COLO668 (cell line): ENCODE data around the gene DAPP1.

Experiments used
- DNase-seq: peaks from one replicate; lab custom pipeline; 2025; ENCODE audit not compliant: unreplicated experiment; lab: John Stamatoyannopoulos, UW

DAPP1 gene

DNA sequence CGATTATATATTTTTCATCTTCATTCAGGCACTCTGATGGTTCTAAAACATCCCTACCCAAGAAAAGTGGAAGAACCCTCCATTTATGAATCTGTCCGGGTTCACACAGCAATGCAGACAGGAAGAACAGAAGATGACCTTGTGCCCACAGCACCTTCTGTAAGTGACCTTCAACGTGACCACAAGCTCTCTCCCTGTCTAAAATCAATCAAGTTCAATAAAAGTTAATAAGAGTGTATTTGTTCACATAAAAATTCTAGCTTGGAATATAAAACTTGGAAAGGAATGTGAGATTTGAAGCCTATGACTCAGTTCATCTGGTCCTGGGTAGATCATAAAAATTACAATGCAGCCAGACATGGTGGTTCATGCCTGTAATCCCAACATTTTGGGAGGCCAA is 36.6 kb downstream of the DAPP1 start:
- no peak for DNase-seq

DNA sequence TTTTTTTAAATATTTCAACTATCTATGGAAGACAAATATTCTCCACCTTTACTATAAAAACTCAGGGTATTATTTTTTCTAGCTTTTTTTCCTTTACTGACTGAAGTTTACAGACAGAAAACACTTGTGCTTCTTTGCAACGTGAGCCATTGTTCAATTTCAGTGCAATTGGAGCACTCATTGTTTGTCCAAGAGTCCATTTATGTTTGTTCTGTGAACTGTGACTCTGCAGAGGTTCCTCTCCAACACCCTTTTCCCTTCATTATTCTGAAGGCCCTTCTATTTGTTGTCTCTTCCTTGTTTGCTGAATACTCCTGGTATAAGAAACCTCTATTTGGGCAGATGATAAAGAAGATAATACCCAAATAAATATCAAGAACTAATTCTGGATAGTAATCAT is 37.4 kb downstream of the DAPP1 start:
- DNase-seq: peak; percentile 19

DNA sequence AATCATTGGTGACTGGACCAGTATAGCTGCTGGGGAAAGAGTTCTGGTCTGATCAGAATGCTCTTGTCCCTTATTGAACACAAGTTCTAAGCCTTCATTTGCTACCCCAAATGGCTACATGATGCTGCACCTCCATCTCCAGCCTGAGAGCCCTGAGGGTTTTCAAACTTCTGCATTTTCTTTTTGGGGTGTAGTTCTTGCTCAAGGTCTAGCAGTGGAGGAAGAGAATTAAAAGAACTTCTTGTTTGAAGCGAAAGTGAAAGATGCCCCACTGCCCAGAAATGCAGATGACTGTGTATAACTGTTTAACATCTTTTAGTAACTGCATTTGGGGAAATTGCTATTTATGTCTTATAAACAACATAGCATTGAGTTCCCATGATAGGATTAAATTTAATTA is 39.1 kb downstream of the DAPP1 start:
- no peak for DNase-seq

DNA sequence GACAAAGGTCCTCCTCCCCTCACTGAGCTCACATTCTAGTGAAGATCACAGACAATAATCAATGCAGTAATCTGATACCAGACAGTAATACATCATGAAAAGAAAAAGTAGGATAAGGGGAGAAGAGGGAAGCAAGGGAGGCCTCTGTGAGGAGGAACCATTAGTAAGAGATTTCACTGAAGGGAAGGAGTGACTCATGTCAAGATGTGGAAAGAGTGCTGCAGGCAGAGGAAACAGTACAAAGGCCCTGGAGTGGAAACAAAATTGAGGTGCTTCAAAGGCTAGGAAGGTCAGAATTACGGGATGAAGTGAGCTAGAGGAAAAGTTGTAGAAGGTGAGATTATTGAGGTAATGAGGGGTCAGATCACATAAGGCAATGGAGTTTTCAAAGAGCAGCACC is 39.5 kb downstream of the DAPP1 start:
- DNase-seq: no peak

DNA sequence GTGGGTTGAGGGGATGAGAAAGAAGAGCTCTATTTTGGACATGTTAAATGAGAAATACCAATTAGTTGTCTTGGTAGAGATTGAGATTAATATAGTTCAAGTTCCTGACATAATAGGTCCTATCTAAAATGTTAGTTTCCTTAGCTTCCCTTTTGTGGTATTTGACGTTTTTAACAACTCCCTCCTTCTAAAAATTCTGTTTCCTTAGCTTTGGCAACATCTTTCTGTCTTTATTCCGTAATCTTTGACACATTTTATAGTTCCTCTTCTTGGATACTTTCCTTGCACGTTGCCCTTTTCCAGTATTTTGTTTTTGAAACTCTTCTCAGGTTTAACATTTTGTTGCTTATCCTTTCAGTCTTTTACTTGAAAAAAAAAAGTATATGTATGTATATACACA is 40.7 kb downstream of the DAPP1 start:
- no peak for DNase-seq

DNA sequence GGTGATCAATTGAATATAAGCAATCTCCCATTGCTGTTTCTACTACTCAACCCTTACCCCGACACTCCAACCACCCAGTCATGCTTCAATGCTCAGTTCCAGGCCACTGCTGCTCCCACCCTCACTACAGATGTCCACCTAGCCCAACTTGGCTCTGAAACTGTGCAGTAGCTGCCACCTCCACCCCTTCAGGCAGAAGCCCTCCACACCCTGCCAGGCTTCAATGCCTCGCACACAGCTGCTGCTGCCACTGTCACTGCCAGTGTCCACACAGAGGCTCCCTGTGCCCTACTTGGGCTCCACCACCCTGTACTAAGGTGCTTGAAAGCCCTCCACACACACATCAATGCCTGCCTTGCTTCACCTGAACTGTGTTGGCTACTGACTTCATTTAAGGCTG is 43.0 kb downstream of the DAPP1 start:
- DNase-seq: peak; percentile 51

DNA sequence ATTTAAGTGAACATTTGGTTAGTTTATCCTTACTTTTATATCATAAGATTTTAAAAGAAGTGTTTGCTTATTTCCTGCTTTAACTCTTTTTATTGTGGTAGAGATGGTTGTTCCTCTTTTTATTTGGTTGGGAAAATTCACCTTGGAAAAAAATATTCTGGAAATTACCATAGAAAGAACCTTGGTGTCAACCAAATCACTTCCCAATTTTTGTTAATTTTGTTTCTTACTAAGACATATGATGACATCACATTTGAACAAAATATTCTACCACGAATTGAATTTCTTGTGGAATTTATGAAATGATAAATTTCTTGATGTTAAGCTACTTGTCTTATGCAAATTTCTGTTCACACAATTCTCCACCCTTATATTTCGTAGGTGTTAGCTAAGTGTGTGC is 43.9 kb downstream of the DAPP1 start:
- no peak for DNase-seq

DNA sequence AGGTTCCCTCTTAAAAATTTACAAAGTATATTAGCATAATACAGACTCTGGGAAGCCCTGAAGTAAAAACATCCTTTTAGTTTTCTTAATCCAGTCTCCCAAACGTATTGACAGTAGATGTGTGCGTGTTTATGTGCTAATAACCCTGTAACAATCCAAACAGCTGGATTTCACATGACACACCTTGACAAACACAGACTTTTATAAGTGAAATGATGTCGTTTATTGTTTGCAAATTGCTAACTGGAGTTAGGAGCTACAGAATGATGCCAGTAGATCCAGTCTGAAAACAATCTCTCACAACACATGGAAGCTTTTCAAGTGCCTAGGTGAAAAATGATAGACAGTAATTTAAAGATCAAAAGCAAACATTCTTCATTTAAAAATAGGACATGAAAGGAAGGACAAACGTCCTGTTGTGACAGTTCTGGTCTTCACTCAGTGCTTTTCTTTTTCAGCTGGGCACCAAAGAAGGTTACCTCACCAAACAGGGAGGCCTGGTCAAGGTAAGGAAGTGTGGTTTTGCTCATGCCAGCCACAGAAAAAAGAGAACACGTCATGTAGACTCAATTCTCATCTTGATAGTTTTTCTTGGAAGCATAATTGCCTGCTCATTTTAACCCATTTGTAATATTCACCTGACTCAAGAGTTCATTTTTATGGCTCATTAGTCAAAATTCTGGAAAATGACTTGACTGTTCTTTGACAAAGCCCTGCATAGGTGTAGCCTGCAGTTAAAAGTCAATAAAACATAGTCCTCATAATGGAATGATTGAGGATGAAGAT is 44.7 kb downstream of the DAPP1 start:
- peak; percentile 30 for DNase-seq

DNA sequence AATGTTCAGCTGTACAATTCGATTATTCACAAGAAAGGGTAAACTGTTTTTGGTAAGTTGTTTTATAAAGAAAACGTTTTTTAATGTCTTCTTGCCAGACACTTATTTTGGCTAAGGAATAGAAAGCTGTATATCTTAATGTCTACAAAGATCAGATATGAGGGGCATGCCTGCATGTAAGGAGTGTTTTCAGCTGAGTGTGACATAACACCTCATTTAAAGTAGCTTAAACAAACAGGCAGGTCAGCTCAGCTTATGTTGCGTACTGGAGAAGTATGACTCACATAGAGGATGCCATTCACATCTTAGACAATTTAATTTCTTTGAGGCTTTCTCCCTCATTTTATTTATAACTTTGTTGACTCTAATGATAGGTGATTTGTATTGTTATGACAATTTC is 47.2 kb downstream of the DAPP1 start:
- no peak for DNase-seq

DNA sequence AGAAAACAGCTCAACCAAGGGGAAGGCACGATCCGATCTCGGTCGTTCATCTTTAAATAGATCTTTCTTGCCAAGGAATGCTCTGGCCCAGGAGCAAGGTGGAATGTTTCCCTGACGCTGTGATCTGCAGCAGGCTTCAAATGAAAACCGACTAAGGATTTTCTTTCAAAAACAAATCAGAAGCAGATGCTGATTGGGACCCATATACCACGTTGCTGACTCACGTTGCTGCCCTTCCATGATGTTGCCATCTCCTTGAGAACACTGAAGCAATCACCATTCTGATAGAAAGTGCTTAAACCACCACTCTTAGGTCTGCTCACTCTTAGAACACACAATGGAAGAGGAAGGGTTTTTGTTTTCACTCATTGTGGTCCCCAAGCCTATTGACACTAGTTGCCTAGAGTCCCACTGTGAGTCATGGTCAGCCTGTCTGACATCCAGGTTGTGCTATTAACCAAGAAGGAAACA is 51.5 kb downstream of the DAPP1 start:
- peak; percentile 13 for DNase-seq

DNA sequence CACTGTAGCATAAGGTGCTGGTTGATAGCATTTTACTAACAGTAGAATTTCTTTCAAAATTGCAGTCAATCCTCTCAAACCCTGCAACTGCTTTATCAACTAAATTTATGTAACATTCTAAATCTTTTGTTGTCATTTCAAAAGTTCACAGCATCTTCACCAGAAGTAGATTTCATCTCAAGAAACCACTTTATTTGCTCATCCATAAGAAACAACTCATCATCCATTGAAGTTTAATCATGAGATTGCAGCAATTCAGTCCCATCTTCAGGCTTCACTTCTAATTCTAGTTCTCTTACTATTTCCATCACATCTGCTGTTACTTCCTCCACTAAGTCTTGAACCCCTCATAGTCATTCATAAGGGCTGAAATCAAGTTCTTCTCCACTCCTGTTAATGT is 55.9 kb downstream of the DAPP1 start:
- no peak for DNase-seq

DNA sequence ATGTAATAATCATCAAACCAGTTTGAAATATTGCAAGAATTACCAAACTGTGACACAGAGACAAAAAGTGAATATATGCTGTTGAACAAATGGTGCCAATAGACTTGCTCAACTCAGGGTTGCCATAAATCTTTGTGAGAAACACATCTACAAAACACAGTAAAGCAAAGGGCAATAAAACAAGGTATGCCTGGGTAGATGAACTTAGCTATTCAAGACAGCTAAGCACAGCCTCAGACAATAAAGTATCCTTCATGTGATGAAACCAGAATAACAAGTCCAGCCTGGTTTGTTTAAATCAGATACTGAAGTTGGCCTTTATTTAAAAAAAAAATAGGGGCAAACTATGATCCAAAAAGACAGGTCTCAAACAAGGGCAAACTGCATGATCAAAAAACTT is 58.4 kb downstream of the DAPP1 start:
- DNase-seq: no peak

DNA sequence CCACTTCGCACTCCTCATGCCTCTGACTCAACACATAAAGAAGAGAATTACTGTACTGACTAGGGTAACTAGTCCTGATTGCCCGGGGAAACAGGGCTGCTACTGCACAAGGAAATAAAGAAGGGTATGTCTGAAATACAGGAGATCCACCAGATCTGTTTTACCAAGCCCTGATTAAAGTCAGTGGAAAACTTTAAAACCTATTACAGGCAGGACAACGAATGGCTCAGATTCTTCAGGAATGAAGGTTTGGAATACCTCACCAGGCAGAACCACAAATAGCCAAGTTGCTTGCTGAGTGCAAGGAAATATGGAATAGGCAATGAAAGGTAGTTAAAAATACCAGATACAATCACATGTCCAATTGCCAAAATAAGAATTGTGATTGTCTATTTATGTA is 60.3 kb downstream of the DAPP1 start:
- no peak for DNase-seq

DNA sequence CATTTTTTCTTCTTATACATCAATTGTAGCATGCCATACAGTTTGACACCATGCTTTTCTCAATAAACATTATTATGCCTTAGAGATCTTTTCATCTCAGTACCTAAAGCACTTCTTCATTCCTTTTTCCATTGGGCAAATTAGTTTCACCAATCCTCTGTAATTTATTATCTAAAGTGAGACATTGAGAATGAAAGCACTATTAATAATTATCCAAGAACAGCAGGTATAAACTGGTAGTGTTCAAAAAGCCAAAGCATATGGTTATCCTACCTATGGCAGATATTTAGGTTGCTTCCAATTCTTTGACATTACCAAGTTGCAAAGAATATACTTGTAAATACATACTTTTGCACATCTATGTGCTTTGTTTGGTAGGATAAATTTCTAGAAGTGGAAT is 62.0 kb downstream of the DAPP1 start:
- DNase-seq: no peak

DNA sequence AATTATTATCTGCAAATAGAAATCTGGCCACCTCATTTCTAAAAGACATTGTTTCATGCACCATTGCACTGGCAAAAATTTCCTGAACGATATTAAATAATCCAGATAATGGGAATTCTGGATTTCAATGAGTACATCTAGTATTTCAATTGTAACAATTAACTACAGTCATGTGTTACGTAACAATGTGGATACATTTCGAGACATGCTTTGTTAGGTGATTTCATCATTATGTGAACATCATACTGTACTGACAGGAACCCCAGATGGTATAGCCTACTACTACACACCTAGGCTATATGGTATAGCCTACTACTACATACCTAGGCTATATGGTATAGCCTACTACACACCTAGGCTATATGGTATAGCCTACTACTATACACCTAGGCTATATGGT is 62.8 kb downstream of the DAPP1 start:
- DNase-seq: no peak

DNA sequence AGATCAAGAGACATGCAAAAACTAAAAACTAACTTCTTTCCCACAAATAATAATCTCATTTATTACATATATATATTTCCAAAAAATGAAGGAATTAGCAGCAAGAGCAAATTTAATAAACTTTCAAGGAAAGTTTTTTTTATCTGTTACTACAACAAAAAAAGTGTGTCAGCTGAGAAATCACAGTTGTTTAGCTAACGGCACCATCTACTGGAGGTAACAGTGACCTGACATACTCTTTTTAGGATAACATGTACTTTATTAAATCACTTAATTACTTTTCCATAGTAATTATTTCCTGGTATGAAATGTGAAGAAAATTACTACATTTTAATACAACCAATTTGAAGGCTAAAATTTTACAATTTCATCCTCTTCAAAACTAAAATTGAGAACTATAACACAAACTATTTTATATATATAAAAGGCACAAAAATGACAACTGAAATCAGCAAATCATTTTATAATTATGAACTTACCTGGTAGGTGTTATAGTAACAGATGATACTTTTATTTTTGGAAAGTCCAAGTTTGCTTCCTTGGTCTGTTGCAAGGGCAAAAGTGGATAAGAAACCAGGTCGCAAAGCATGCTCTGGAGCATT is 68.5 kb downstream of the DAPP1 start:
- peak; percentile 21 for DNase-seq

DNA sequence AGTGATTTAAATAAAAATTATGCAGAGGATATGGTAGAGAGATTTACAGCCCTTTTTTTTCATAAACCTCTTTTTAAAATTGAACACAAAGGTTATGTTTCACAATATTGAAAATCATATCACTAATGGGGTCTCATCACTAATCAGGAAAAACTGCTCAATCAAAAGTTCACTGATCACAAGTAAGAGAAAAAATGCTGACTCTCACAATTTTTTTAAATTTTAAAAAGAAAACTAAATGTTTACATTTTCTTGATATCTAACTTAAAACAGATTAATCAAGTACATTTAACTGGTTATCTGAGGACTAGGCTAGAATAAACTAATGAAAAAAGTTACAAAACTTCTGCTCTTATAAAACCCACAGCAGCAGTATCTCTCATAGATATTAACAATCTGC is 69.1 kb downstream of the DAPP1 start:
- no peak for DNase-seq

DNA sequence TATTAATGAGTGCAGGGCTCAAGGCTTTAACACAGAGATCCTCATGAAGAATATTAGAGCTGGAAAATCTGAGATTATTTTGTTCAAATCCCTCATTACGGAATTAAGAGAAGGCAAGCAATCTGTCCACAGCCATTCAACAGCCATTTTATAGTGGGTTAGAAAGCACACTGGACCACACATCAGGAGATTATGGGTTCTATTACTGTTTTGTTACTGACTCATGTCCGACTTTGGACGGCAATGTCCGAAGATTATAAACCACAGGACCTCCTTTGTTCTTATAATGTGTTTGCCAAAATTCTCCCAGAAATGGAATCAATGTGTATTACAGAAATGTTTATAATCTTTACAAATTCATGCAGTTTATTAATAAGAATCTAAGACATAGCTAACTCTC is 69.5 kb downstream of the DAPP1 start:
- DNase-seq: no peak

DNA sequence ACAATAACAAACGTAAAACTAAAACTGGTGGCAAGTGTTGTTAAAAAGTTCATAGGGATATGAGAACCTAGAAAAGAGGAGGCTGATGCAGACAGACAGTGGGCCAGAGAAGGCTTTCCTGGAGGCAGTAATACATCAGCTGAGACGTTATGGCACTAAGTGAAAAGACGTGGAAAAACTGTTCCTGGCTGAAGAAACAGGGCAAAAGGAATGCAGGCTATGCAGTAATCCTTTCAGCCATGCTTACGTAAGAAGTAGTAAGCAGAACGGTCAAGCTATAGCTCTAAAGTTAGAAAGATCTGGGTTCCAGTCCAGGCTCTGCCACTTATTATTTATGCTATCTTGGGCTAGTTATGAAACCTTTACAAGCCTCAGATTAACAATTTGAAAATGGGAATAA is 71.2 kb downstream of the DAPP1 start:
- no peak for DNase-seq

DNA sequence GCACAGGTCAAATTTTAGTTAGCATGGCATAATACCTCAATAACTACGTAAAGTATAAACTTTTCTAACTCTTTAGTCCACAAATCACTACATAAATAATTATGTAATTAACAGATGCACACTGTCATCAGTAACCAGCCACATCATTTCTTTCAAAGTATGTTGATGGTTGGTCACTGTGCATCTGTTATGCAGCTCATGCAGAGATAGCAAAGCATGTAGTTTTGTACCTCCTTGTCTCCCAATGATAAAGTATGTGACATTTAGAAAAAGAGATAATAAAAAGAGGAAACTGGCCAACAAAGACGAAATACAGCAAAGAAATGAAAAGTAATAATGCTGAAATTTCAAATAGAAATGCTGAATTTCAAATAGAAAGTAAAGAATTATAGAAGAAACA is 74.7 kb downstream of the DAPP1 start:
- DNase-seq: no peak

DNA sequence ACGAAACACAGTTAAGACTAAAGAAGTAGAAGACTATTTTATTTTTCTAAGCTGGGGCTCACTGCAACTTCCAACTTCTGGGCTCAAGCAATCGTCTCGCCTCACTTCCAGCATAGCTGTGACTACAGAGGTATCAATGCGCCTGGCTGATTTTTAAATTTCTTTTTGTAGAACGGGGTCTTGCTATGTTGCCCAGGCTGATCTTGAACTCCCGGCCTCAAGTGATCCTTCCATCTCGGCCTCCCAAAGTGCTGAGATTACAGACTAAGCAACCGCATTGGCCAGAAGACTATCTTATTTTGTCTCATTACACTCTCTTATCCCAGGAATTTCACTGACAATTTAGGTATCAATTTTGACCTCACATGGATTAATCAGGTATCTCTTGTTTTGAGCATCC is 76.4 kb downstream of the DAPP1 start:
- DNase-seq: no peak

DNA sequence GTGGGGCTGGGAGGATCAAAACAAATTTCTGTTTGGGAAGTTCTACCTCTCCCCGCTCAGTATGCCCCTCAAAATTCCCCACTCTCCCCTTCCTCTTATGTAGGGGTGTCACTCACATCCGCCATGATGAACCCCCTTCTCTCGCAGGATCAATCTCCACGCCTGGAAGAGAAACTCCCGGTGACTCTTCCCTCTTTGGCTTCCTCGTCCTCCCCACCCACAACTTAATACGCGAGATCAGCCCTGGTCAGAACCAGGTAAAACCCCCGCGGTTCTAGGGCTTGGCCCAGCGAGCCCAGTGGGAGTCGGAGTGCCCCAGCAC is 77.2 kb downstream of the DAPP1 start:
- no peak for DNase-seq
